CD4-positive, alpha-beta T cell treated with Interleukin-17A for 1 hour (primary cell): ENCODE measurements around the gene RHO.

Source experiments
- DNase-seq: peaks from one replicate; pipeline ENCODE4 v3.0.0-alpha.2; 2020

The RHO gene

DNA sequence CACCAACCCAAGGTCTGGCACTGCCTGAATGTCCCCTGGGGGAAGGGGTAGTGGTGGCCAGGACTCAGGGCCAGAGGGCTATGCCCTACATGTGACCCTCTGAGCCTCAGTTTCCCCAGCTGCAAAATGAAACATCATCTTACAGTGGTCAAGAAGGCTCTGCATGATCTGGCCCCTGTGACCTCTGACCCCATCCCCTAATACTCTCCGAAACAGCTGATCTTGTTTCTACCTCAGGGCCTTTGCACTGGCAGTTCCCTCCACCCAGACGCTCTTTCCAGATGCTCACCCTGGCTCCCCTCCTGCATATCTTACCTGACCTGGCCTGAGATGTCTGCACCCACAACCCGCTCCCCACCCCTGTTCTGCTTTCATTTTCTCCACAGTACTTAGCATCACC, 56.2 kb downstream of the RHO start:
- DNase-seq: no peak
